ENCODE results near the gene TLX1. TPM values are rescaled to one million over a fixed set of nuclear protein-coding genes. Genes with fewer than 3 reads are reported as not detected.

TLX1 gene
- total RNA-seq = not detected

DNA sequence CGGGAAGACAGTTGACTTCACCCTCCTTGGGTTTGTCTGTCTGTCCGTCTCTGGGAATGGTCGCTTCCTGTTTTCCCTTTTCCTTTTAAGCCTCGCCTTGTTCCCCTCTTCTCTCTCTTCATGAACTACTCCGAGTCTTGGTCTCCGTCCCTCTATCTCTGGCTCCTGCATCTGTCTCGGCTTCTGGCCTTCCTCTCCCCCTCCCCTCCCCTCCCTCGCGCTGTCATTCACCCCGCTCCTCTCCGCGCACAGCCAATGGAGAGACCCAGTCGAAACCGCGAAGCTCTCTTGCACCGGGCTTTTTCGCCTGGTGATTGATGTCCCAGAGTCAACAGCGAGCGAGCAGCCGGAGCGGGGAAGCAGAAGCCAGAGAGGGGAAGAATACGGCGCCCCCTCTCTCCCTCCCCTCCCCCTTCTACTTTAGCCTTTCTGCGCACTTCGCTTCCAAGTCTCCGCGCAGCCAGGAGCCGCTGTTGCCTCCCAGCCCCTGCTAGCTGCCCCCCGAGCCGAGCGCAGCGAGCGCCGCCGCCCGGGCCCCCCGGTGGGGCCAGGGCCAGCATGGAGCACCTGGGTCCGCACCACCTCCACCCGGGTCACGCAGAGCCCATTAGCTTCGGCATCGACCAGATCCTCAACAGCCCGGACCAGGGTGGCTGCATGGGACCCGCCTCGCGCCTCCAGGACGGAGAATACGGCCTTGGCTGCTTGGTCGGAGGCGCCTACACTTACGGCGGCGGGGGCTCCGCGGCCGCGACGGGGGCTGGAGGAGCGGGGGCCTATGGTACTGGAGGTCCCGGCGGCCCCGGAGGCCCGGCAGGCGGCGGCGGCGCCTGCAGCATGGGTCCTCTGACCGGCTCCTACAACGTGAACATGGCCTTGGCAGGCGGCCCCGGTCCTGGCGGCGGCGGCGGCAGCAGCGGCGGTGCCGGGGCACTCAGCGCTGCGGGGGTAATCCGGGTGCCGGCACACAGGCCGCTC is at the start of gene TLX1:
TSS of gene TLX1 (plus strand) at position 317 of the 978 bp plus-strand sequence. CDS start at position 559, 242 bp downstream.
- ATAC-seq = peak; percentile 16

DNA sequence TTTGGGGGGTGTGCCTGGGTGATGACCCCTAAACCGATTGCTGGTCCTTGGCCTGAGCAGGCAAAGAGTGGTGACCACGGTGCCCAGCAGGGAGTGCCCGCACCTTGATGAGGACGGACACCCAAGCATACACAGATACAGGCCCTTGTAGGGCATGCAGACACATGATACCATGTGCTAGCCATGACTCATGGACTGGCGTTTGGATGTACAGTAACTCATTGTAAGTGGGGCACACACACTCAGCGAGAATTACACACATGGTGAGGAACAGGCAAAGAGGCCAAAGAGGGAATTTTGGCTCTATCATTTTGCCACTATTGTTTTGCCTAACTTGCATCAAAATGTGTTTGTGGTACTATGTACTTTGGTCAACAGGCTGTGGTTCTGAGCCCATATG is 45.3 kb upstream of the TLX1 start:
- ATAC-seq = peak; percentile 74

DNA sequence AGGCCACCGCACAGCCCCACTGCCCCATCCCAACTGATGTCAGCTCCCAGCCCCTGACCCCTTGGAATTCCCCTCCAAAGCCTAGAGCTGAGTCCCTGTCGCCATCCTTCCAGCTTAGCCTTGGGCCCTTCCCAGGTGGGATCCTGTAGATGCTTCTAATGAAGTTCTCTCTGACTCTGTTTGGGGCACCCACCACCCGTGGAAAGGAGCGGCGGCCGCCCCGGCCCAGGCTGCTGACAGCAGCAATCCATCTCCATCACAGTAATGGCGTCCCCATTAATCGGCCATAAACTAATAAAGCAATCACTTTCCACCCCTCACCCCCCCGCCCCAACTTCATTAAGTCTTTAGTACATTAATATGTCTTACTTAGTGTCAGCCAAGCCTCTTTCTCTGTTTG is 43.7 kb upstream of the TLX1 start:
- no peak for ATAC-seq

DNA sequence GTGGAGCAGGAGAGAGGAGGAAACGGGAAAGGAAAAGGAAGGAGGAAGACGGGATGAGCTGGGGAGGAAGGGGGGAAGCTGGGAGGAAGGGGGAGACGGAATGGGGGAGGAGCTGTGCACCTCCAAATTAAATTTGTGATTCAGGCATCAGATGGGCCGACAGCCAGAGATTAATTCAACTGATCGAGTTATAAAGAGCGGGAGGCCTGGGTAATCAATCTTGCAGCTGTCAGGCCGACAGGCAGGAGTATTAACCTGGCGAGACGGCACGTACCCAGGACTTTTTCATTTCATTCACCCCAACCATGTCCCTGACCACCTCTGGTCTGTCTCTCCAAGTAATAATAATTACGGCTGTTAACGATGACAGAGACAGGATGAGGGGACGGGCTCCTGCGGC is 43.1 kb upstream of the TLX1 start:
- no peak for ATAC-seq

DNA sequence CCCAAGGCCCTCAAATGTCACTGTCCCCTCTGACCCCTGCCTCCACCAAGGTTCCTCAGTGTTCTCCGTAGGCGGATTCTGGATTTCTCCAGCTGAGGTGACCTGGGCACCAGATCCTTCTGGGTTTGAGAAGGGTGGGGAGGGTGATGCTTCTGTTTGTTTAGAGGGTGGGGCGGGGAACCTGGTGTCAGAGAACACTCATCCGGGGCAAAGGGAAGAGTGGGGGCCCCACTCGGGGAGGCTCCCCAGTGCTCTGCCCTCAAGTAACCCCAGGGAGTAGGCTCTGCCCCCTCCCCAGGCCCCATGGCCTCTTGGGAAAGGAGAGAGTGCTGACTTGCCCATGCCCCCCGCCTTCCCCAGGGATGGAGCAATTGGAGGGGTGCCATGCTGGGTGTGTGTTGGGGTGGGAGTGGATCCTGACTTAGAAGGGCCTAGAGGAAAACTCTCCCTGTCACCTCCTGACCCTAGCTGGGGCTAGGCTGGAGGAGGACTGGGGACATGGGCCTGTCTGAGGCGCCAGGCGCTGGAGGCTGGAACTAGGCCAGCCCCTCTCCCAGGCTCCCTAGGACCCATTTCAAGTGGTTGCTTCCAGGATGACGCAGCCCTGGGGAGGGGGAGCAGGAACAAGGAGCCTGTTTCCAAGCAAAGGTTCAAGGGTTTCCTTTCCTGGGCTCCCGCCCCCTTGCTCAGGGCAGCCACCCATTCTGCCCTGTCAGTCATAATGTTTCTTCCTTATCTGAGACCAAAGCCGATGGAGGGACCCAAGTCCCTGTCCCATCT is 41.4 kb upstream of the TLX1 start:
- peak; percentile 75 for ATAC-seq

DNA sequence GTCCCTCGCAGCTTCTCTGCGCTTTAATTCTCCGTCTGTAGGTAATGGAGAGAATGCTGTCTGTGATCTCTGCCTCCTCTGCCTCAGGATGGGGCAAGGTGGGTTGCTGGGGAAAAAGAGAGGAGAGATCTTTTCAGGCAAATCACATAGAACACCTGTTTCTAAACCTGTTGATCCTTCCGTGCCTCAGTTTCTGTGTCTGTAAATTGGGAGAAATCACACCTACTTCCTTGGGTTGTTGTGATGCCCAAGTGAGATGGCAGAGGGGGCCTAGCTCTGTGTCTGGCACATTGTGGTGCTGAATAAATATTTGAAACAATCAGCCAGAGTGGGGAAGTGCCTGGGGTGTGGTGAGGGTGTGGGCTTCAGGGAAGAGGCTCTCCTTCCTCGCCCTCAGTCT is 40.5 kb upstream of the TLX1 start:
- ATAC-seq = no peak

DNA sequence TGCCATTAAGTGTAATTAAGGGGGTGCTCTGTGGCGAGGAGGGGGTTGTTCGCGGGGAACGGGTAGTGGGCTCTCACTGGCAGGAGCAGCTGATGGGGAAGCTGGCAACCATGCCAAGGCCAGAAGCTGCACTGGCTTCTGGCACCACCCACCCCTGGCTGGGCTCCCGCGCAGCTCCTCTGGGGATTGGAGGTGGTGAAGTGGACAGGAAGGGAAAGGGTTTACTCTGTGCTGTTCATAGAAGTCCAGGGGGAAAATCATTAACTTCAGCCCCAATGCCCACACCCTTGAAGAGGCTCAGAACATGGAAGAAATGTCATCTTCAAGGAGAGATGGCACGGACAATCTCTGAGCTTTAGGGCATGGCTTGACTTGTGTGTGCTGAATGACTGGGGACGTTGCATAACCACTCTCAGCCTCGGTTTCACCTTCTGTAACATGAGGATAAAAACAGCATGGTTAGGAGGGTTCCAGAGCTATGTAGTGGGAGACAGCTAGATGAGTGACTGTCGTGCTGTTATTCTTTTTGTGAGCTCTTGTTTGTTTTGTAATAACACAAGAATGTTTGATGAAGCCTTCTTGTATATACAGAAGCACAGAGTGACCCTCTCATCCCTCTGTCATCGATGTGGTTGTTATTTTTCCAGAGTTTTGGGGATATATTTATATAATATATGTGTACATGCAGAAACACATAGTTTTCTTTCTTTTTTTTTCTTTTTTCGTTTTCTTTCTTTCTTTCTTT is 39.4 kb upstream of the TLX1 start:
- no peak for ATAC-seq

DNA sequence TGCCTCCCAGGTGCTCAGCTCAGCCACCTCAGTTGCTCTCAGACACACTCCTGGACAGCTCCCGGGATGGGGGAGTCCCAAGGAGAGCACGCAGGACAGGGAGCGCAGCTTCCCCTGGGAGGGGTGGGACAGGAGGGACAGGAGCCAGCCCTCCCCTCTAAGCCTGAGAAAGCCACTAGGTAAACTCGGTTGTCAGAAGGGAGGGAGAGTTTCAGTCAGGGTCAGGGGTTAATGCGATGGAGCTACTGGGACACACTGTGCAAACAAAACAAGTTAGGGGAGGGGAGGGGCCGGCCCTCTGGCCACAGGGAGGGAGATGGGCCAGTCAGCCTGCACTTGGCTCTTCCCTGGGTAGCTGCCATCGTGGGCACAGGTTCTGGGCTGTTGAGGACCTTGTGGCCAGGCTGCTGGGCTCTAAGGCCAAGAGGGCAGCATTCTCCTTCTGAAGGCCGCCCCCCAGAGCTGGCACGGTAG is 38.2 kb upstream of the TLX1 start:
- no peak for ATAC-seq

DNA sequence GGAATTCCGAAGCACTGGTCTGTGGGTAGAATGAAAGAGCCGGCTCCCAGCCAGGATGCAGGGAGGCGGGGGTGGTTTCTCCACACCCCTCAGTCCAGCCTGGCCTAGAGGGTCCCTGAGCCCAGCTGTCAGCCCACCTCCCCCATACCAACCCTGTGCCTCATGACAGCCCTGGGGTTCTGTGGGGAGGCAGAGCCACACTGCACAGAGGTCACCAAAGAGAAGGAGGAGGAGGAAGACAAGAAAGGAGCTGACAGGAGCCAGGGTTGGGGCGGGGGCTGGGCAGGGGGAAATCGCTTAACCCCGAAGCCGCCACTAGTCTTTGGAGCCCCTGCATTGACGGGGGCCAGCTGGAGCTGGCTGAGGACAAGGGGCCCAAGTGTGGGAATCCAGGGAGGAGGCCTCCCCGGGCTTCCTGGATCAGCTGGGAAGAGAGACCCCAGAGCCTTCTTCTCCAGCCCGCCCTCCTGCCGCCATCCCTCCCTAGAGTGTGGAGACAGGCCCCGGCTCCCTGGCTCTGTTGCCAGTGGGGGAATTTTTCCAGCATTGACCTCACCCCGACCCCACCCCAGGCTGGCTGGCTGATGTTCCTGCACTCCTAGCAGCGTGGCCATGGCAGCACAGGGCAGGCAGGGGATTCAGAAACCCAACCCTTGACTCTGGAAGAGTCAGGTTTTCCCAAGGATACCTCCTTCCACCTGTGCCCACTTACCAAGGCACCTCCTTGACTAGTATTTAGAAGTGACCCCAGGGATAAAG is 36.8 kb upstream of the TLX1 start:
- no peak for ATAC-seq

DNA sequence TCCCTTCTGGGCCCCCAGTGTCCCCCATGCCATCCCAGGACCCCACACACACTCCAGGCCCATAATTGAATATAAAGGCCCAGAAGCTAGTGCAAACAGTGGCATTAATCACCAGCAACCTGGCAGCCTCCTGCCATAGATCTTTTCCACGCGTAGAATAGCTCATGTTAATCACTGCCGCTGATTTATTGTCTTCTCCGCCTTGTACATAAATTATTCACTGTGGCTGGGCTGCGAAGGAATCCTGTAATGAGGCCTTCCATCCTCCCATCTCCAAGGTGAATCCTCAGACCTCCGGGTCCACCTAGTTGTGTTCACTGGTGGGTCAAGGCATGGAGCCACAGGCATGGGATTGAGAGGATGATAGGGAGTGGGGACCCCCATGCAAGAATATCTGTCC is 36.1 kb upstream of the TLX1 start:
- ATAC-seq = peak; percentile 4

DNA sequence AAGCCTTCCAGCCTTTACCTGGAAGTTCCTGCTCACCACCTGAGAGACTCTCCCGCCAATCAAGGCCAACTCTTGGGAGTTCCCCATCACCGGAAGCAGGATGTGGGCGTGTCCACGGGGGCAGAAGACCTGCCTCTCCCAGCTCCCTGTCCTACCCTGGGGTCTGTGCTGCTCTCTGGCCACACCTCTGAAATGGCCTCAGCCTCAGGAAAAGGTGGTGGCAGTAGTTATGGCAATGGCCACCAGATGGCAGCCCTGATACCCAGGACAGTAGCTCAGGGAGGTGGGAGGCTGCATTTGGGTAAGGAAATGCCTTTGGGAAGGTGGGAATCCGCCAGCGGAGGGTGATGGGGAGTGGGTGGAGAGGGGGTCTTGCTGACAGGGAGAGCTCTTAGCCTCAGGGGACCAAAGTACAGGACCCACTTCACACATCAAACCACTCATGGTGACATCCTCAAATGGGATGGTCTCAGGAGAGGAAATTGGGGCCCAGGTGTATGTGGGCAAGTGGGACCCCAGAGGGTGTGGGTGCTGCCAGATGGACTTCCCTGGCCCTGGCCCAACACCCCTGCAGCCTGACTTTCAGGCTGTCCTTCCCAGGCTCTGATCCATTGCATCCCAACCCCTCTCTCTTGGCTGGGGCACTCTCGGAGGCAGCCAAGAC is 35.4 kb upstream of the TLX1 start:
- ATAC-seq = peak; percentile 90

DNA sequence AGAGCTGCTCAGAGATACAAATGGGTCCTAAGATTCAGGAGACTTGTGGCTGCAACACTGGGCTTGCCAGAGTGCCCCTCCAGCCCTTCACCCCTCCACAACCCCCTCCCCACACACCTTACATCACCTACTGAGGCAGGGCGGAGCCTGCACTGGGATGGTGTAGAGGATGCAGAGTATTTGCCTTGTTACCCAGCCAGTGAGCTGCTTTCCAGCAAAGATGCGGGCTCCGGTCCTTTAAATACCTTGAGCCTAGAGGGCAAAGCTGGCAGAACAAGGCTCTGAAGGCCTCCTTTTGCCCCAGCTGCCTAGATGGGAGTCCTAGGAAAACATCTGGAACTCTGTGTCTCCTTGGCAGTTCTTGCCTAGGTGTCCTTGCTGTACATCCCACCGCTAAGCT is 34.7 kb upstream of the TLX1 start:
- no peak for ATAC-seq

DNA sequence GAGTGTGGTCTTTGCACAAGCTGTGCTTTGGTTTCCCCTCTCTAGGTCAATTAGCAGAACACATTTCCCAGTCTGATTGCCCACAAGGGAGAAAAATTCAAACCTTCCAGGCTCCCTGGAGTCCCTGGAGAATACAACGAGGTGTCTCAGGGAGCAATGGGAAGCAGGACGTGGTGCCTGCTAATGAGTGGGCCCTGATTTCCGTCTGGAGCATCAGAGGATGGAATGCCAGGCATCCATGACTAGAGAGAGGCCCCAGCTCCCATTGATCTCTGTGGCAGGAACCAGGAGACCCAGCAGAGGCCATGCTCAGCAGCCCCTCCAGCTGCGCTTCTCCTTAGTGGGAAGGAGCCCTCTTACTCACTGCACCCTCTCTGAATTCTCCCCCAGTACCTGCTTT is 33.2 kb upstream of the TLX1 start:
- ATAC-seq = no peak

DNA sequence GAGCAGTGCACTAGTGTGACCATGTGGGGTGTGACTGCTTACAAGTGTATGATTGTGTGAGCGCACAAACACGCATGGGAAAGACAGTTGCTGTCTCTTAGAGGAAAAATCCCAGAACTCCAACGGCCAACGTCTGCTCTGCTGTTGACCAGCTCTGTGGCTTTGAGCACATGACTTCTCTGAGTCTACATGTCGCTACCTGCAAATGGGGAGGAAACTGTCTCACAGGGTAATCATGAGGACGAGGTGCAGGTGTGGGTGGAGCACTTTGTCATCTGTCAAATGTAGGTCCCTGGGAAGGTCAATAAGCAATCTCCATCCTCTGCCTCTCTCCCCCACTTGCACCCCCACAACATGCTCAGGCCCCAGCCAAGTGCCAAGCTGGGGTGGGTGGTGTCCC is 31.2 kb upstream of the TLX1 start:
- ATAC-seq = peak; percentile 44

DNA sequence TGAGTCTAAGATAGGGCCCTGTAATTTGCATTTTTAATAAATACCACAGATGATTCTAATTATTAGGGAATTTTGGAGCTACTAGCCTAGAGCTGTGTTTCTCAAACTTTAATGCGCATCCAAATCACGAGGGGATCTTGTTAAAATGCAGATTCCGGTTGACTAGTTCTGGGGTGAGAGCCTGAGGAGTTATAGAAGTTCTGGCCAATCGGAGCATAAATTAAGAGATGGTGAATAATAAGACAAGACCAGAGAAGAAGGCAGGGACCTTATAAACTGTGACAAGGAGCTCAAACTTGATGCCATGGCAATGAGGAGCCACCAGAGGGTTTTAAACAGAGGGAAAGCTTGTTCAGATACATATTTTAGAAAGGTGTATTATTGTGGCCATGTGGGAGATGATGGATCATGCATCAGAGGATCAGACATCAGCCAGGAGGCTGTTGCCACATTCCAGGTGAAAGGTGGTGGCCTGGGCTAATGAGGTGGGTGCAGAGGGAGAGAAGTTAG is 29.7 kb upstream of the TLX1 start:
- ATAC-seq = no peak

DNA sequence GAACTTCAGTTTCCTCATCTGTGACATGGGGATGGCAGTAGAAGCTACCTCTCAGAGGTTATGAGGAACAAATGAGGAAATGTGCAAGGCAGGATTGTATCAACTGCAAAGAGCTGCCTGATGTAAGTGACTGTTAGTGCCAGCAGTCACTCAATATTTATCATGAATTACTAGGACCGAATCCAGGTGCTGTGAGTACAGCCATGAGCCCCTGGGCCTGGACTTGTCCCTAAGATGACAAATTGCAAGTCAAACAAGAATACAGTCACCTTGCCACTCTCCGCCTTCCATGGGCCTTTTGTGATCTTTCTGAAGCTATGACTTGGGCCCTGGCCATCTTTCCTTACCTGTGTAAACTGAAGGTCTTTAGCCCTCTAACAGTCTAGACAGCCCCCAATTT is 27.7 kb upstream of the TLX1 start:
- peak; percentile 19 for ATAC-seq

DNA sequence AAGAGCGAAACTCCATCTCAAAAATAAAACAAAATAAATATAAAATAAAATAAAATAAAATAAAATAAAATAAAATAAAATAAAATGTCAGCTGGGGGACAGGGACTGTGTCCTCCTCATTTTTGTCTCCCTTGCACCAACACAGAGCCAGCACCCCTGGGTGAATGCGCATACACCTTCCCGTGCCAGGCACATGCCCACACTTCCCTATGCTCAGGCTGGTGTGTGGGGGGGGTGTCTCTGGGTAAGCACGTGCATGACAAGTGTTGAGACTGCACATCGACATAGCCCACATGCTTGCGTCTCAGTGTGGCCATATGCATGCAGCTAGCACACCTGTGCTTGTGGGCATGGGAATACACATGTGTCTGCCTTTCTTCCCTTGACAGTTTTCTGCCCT is 24.7 kb upstream of the TLX1 start:
- ATAC-seq = no peak

DNA sequence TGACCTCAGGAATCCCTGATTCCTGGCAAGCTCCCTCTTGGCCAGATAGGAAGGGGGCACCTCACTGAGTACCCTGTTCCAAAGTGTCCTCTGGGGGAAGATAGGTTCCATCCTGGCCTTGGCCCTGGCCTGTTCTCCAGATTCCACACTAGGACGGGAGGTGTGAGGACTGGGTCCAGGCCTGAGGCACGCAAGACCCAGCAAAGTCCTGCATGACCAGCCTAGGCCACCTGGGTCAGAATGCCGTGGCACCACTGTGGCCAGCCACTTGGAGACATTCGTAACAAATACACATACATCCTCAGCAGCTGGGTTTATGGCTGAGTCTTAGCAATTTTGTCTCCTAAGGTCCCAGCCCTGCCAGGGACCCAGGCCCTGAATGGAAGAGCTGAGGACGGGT is 23.3 kb upstream of the TLX1 start:
- peak; percentile 8 for ATAC-seq

DNA sequence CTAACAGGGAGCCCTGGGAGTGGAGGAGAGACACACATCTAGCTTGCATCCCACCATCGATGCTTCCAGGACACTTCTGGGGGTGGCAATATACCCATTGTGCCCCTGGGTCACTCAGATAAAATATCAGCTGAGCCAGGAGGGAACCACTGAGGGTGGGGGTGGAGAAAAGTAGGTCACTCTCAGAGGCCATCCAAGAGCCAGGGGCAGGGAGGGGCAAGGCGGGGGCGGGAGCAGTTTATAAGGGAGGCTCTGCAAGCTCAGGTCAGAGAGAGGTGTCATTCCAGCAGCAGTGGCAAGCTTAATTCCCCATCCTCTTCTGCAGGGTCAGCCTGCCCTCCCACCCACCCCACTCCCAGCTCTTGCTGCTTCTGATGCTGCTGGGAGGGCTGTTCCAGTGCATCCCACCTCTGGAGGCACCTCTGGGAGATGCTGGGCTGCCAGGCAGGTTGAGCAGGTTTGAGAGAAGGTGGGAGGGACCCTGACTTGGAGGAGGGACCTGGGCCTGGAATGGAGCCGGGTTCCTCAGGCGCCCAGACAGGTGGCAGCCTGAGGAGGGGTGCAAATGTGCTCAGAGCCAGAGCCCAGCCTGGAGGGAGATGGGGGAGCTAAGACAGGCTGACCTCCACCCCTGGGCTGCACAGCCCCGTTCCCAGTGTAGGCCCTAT is 20.1 kb upstream of the TLX1 start:
- peak; percentile 70 for ATAC-seq

DNA sequence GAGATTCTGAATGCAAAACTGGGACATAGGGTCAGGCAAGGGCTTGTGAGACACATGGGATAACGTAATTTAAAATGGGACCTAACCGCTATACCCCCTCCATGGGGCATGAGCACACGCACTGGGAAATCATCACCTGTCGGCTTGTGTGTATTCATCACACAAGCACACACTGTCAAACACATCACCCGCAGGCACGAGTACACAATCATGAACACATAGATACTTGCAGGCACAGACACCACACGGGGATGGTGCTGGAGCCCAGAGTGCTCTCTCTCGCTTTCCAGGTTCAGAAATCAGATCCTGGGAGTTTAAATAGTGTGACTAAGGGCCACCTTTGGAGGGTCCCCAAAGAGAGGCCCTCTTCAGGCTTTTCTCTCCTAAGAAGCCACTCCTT is 19.6 kb upstream of the TLX1 start:
- peak; percentile 6 for ATAC-seq

Data from esophagus mucosa (tissue), 1 donor.